ENCODE results near the gene PPP1R17. TPM values are rescaled to one million over a fixed set of nuclear protein-coding genes. Genes with fewer than 3 reads are reported as not detected.

The PPP1R17 gene
- total and polyA plus RNA-seq, 12 donors, result not detected

GRCh38 chr7:31724696-31725095 lies 37.7 kb downstream of the PPP1R17 start:
- Histone ChIP-seq H3K9me3 (no peaks in the 10 kb centered on the region), H3K27ac (no peak overlapping the region), H3K4me3 (no peak overlapping the region), H3K36me3 (no peaks in the 10 kb centered on the region), H3K4me1 (no peaks in the 10 kb centered on the region), H3K27me3 (no peaks in the 10 kb centered on the region)
- no peak for DNase-seq
- intact Hi-C loops (cut with DNase I), result no loop called here
- TF ChIP-seq, protein P1, sequence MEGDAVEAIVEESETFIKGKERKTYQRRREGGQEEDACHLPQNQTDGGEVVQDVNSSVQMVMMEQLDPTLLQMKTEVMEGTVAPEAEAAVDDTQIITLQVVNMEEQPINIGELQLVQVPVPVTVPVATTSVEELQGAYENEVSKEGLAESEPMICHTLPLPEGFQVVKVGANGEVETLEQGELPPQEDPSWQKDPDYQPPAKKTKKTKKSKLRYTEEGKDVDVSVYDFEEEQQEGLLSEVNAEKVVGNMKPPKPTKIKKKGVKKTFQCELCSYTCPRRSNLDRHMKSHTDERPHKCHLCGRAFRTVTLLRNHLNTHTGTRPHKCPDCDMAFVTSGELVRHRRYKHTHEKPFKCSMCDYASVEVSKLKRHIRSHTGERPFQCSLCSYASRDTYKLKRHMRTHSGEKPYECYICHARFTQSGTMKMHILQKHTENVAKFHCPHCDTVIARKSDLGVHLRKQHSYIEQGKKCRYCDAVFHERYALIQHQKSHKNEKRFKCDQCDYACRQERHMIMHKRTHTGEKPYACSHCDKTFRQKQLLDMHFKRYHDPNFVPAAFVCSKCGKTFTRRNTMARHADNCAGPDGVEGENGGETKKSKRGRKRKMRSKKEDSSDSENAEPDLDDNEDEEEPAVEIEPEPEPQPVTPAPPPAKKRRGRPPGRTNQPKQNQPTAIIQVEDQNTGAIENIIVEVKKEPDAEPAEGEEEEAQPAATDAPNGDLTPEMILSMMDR (IDR thresholded peaks at IDR 0.05), result no peak
- ATAC-seq, result no peak
- WGBS, 2 donors, result 56 to 78% methylated on average over 3 of the region's 3 CpGs

DNA sequence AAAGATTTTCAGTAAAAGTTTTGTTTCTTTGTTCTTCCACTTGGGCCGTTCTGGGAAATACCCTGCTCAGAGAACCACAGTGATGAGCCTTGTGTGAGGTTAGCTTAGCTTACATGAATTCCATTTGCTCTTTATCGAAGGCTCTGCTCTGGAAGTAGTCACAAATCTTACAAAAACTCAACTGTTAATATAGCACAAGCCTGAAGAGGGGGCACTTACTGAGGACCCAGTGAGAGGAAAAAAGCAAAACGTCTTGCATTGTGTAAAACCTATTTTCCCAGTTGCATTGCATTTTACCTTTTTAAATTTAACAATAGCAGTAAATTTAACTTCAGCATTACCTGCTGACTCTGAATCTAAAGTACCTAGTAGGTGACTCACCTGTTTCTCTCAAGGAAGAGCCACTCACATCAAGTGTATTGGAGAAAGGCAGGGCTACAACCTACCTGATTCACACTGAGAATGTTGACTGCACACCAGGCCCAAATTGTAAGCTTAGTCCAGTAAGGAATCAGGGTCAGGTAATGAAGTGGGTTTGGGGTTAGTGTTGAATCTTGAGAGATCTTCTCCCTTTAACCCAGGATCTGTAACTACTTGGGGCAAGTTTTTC lies 42.3 kb downstream of the PPP1R17 start:
- WGBS, 2 donors, result 64 to 71% methylated on average over 3 of the region's 3 CpGs
- no peak for ATAC-seq
- TF ChIP-seq, protein P1 (IDR thresholded peaks at IDR 0.05), result no peak

DNA sequence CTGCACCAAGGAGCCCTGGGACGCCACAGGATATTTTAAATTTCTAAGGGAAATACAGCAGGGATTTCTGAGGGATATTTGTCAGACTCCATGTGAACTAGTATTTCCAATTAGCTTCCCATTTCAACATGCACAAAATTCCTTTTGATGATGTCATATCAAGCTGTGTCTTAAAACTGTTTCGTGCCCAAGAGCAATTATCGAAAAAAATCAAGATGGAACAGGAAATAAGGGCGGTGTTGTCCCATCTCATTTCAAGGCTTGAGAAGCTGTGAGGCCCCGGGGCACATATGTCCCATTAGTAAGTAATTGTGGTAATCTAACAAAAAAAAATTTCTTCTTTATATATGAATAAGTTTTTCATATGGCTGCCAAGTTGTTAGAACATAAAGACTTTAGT lies 47.4 kb downstream of the PPP1R17 start:
- Histone ChIP-seq H3K9me3 (no peaks in the 10 kb centered on the region), H3K4me1 (no peaks in the 10 kb centered on the region), H3K36me3 (no peaks in the 10 kb centered on the region), H3K27ac (no peak overlapping the region), H3K27me3 (peaks cover 0 to 3% (median 0%) of the 10 kb centered on the region in 7 donors), H3K4me3 (no peak overlapping the region)
- intact Hi-C loops (cut with DNase I), result loop anchor here in 8 of 10 donors (2.0 to 10.0 kb wide), 8 partner anchors 82 to 600 kb away; no protein-coding TSS in a partner anchor
- ATAC-seq (no peak), DNase-seq (no peak)
- TF ChIP-seq, protein P1 (IDR thresholded peaks at IDR 0.05), result no peak
- 56 to 58% methylated on average over 5 of the region's 5 CpGs for WGBS, 2 donors

More for the DNA sequence above, 42.3 kb downstream of the PPP1R17 start:
- Histone ChIP-seq H3K4me1 (no peaks in the 10 kb centered on the region), H3K4me3 (no peak overlapping the region), H3K36me3 (no peaks in the 10 kb centered on the region), H3K27me3 (peaks cover 0 to 3% (median 0%) of the 10 kb centered on the region in 7 donors), H3K9me3 (no peaks in the 10 kb centered on the region), H3K27ac (no peak overlapping the region)
- intact Hi-C loops (cut with DNase I), result no loop called here
- DNase-seq, result no peak

DNA sequence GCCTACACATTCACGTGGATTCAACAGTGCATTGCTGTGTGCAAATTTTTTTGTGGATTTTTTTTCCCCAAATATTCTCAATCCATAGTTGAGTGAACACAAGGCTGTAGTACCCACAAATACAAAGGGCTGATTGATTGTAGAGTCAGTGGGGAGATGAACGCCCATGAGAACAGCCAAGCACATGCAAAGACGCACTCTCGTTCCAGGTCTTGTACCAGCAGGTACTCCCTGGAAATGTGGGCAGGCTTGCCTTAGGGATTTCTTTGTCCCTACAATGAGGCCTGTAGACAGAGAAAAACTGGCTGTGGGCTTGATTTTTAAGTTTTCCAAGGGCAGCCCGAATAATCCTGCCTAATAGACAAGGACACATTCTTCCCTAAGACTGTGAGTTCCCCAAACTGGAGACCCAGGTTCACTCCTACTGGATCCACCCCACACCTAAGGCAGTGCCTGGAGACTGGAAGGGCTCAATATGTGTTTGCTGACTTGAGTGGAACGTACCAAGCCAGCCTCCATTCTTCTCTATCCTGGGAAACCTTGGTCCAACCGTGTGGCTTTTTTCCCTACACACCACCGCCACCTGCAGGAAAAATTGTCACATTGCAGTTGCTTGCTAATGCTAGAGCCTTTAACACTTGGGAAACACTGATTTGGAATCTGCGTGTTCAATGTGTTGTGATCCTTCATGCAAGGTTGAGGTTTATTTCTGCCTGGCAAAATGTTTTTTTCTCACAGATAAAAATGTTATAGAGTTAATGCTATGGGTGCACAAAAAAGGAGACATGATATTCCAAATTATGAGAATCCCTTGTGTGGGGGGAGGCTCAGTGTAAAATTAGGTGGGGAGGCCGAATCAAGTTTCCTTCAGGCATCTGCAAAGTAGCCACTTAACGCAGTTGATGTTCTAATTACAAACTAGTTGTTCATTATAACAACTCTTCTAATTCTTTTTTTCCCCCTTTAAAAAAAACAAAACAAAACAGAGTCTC lies 49.3 kb downstream of the PPP1R17 start:
- peak; percentile 20 to 49 for DNase-seq
- no peaks in the 10 kb centered on the region for H3K9me3 ChIP-seq
- TF ChIP-seq, protein P1 (IDR thresholded peaks at IDR 0.05), result peak; percentile 84 to 88 (median 85)
- intact Hi-C loops (cut with DNase I), result loop anchor here (1.0 to 10.0 kb wide), 10 partner anchors 84 to 604 kb away; no protein-coding TSS in a partner anchor
- no peaks in the 10 kb centered on the region for H3K4me1 ChIP-seq
- 55 to 60% methylated on average over 11 of the region's 11 CpGs for WGBS, 2 donors
- H3K4me3 ChIP-seq, result no peak overlapping the region
- H3K36me3 ChIP-seq, result no peaks in the 10 kb centered on the region
- peak in 7 of 8 donors; percentile 53 to 82 (median 74) for ATAC-seq
- H3K27me3 ChIP-seq, result no peaks in the 10 kb centered on the region
- H3K27ac ChIP-seq, result no peak overlapping the region
